K562 (cell line): Measurements from ENCODE around the gene EXT2. TPM values are rescaled to one million over a fixed set of nuclear protein-coding genes. Genes with fewer than 3 reads are reported as not detected.

ENCODE experiments used
- ATAC-seq: fragments of 200-7000 bp; cut with Tn5 transposase; 3 replicates; pipeline ENCODE4 v1.9.1; 2020; ENCODE audit warnings: moderate library complexity
- BruUV-seq: library from RNA; stranded (reverse); fragments of 400-500 nt; replicated peaks from 2 replicates; lab custom pipeline; 2021; lab: Mats Ljungman, UMichigan
- CTCF ChIA-PET: fragments of 300-600 bp; formaldehyde crosslinking; extraction: SDS; loops from one replicate; lab custom pipeline; 2021; ENCODE audit warnings: low intra/inter-chr PET ratio; lab: Yijun Ruan, JAX
- POLR2A ChIA-PET: fragments of 300-600, 350-650 bp; sonication (Branson Sonifier 250); formaldehyde crosslinking; extraction: SDS; loops from one replicate; lab custom pipeline; 2021; ENCODE audit warnings: antibody characterized with exemption, inconsistent platforms; lab: Yijun Ruan, JAX
- DNase-seq, 4 experiments: peaks; one replicate each; pipeline versions ENCODE4 v3.0.0 to v3.0.0-alpha.2; 2011 to 2018; ENCODE audit warnings: low spot score in 3 of 4, mixed read lengths in 3 of 4; ENCODE audit errors: extremely low read depth in 1 of 4
- FAIRE-seq: peaks from 2 replicates; lab custom pipeline; 2011; peaks lifted over from hg19 to GRCh38; lab: Jason Lieb, UNC
- H2AFZ ChIP-seq: 2 replicates; pipeline ENCODE4 v1.6.0; 2011; ENCODE audit warnings: low read depth, low read length, control low read depth, inconsistent platforms
- H3K27ac ChIP-seq: fragments of 200-600 bp; 3 replicates; pipeline ENCODE4 v1.8.0; 2011; ENCODE audit warnings: low read depth, mild to moderate bottlenecking, control low read depth, inconsistent platforms, low read length, moderate library complexity, mixed read lengths; ENCODE audit errors: extremely low read depth
- H3K27me3 ChIP-seq, 2 experiments: fragments of 300-600 bp in 1 of 2; 2 replicates in 1 of 2; 3 replicates in 1 of 2; pipeline versions ENCODE4 v1.6.0 to v1.8.0; 2011; ENCODE audit warnings: inconsistent platforms in 2 of 2, low read length in 2 of 2, mild to moderate bottlenecking in 1 of 2, mixed read lengths in 1 of 2, moderate library complexity in 1 of 2; ENCODE audit not compliant: control insufficient read depth in 2 of 2, insufficient read depth in 2 of 2
- H3K36me3 ChIP-seq: fragments of 300-600 bp; 3 replicates; pipeline ENCODE4 v1.8.0; 2011; ENCODE audit warnings: mild to moderate bottlenecking, low read length, inconsistent platforms; ENCODE audit not compliant: control insufficient read depth, insufficient read depth
- H3K4me1 ChIP-seq, 2 experiments: fragments of 200-600 bp in 1 of 2; replicated peaks in 1 of 2; 2 replicates in 1 of 2; 3 replicates in 1 of 2; pipeline versions ENCODE4 v1.5.1 to v1.8.0; 2011; ENCODE audit warnings: inconsistent platforms in 2 of 2, low read length in 2 of 2, mild to moderate bottlenecking in 1 of 2, mixed read lengths in 1 of 2, moderate library complexity in 1 of 2; ENCODE audit not compliant: control insufficient read depth in 2 of 2, insufficient read depth in 2 of 2
- H3K4me2 ChIP-seq: 2 replicates; pipeline ENCODE4 v1.6.1; 2011; ENCODE audit warnings: low read length, control low read depth, inconsistent platforms, mixed read lengths; ENCODE audit not compliant: insufficient read depth
- H3K4me3 ChIP-seq: fragments of 200-600 bp; sonication (generic), shearing (Covaris generic); 2 replicates; pipeline ENCODE4 v1.5.1; 2016; ENCODE audit warnings: control low read depth, inconsistent platforms
- H3K79me2 ChIP-seq: fragments of 200-600 bp; 3 replicates; pipeline ENCODE4 v1.8.0; 2011; ENCODE audit warnings: low read length, inconsistent platforms; ENCODE audit not compliant: control insufficient read depth, insufficient read depth
- H3K9ac ChIP-seq, 2 experiments: 2 replicates each; pipeline versions ENCODE4 v1.6.0 to v1.6.1; 2011; ENCODE audit warnings: low read depth in 2 of 2, low read length in 2 of 2, control low read depth in 1 of 2, inconsistent platforms in 1 of 2, mild to moderate bottlenecking in 1 of 2, mixed read lengths in 1 of 2; ENCODE audit not compliant: insufficient read depth in 1 of 2
- H3K9me1 ChIP-seq: one replicate; pipeline ENCODE4 v1.6.0; 2011; ENCODE audit warnings: inconsistent platforms, mild to moderate bottlenecking, low read length, moderate library complexity; ENCODE audit not compliant: control insufficient read depth, insufficient read depth
- H3K9me3 ChIP-seq: replicated peaks from 2 replicates; pipeline ENCODE4 v1.5.1; 2011; ENCODE audit warnings: low read depth, low read length, inconsistent platforms; ENCODE audit not compliant: control insufficient read depth, insufficient read depth
- H4K20me1 ChIP-seq: replicated peaks from 2 replicates; pipeline ENCODE4 v1.6.1; 2011; ENCODE audit warnings: low read length, inconsistent platforms, mixed read lengths; ENCODE audit not compliant: control insufficient read depth, insufficient read depth
- CHD7 ChIP-seq: fragments of 200-600 bp; sonication (generic); IDR thresholded peaks from one replicate; pipeline ENCODE4 v1.6.1; 2012; ENCODE audit warnings: mild to moderate bottlenecking, low read depth, low read length, inconsistent platforms
- KDM1A ChIP-seq, 2 experiments: fragments of 450-650 bp; IDR thresholded peaks; 2 replicates each; pipeline ENCODE4 v1.6.1; 2016; ENCODE audit warnings: mild to moderate bottlenecking in 2 of 2
- MLLT1 ChIP-seq, 2 experiments: fragments of 450-650 bp; IDR thresholded peaks; 2 replicates each; pipeline ENCODE4 v1.6.1; 2016
- ZNF551 ChIP-seq: fragments of 250-450 bp; sonication (Bioruptor Pico); IDR thresholded peaks from 2 replicates; pipeline ENCODE4 v1.5.0; 2021; ENCODE audit warnings: mild to moderate bottlenecking, moderate library complexity
- WGBS: fragments of 100-300 bp; shearing (Covaris generic); methylation state at CpG from one replicate; pipeline ENCODE4 v1.1.6; 2016; ENCODE audit warnings: low coverage, mixed read lengths; ENCODE audit not compliant: insufficient coverage; ENCODE audit errors: missing lambda C conversion rate; 5-methylcytosine and 5-hydroxymethylcytosine counted together
- in situ Hi-C: fragments of 300-500 bp; cut with MboI; formaldehyde crosslinking; loops from 4 replicates; pipeline ENCODE4 v1.15.0; 2018; ENCODE audit warnings: inconsistent platforms, mixed read lengths
- intact Hi-C: fragments of 100-400 bp; cut with micrococcal nuclease; formaldehyde crosslinking; loops from 2 replicates; pipeline ENCODE4 v1.14.2; 2022
- polyA plus RNA-seq, 8 experiments: library from polyadenylated mRNA; depleted of rRNA in 4 of 8; stranded (reverse) in 5 of 8; unstranded in 3 of 8; fragments of >200 nt; fragmentation: Nextera tagmentation in 2 of 8; fragmentation: Illumina TruSeq in 1 of 8; extraction: Ambion mirVana in 2 of 8; extraction: Trizol in 1 of 8; gene quantifications; 2 replicates each; pipeline versions ENCODE4 v1.2.1 to v1.2.3, GENCODE V29; 2011 to 2014; ENCODE audit warnings: inconsistent platforms in 1 of 8, missing spikeins in 1 of 8
- total RNA-seq, 7 experiments: library from RNA; depleted of rRNA in 6 of 7; stranded (reverse); fragments of >200 nt in 6 of 7; fragmentation: Illumina TruSeq in 2 of 7; extraction: Trizol in 2 of 7; gene quantifications; 2 replicates each; pipeline versions ENCODE4 v1.2.1 to v1.2.3, GENCODE V29; 2011 to 2021; ENCODE audit warnings: low replicate concordance in 1 of 7
- TF ChIP-seq, protein P1 (sequence below), 2 experiments: fragments of 250-450 bp in 1 of 2; fragments of 450-650 bp in 1 of 2; sonication (Bioruptor Pico) in 1 of 2; IDR thresholded peaks; 2 replicates each; pipeline versions ENCODE4 v1.6.1 to v1.8.0; 2016 to 2021; ENCODE audit warnings: mild to moderate bottlenecking in 2 of 2, moderate library complexity in 2 of 2, missing compliant biosample characterization in 1 of 2, missing genetic modification characterization in 1 of 2

Gene EXT2
- total and polyA plus RNA-seq, 9 of the 15 experiments (the other 6 are each of a cell fraction or from before 2014, with no cell fraction given): 7.5 to 52.1 (median 38.1) TPM

- Histone ChIP-seq H3K9me3 (no peaks in the 10 kb centered on the region), H3K27ac (no peak overlapping the region), H3K36me3 (no peaks in the 10 kb centered on the region), H3K79me2 (no peaks in the 10 kb centered on the region), H4K20me1 (peaks cover 10% of the 10 kb centered on the region; the same call in 1 of the 2 replicates), H3K9me1 (no peaks in the 10 kb centered on the region), H2AFZ (no peak overlapping the region), H3K9ac (peak overlapping the region in 1 of 2 experiments; percentile 2; a peak in 1 of 4 replicates), H3K27me3 (no peaks in the 10 kb centered on the region), H3K4me1 (peaks cover 53 to 79% of the 10 kb centered on the region in 2 experiments), H3K4me2 (no peak overlapping the region; the same call in 1 of the 2 replicates), H3K4me3 (no peak overlapping the region)
- no TSS peak for BruUV-seq
- intact Hi-C loops: no loop called here
- DNase-seq (peak in 2 of 4 experiments; percentile 47 to 49), ATAC-seq (no peak), FAIRE-seq (peak; percentile 37)
- CTCF ChIA-PET: no interaction called here
- POLR2A ChIA-PET: interaction anchor here (0.9 kb wide), 1 partner anchor 10 kb away, joined by 4 read pairs; no protein-coding TSS in a partner anchor
- 34% methylated on average over 8 of the region's 8 CpGs for WGBS
- in situ Hi-C loops: no loop called here
- TF ChIP-seq CHD7: no peak
- no peak for TF ChIP-seq ZNF551 (CRISPR knock-in tag)
- TF ChIP-seq MLLT1 (IDR thresholded peaks at IDR 0.05): no peak
- TF ChIP-seq KDM1A (IDR thresholded peaks at IDR 0.05): peak; percentile 58 to 63; a peak in 3 of 4 replicates
- TF ChIP-seq, protein P1, sequence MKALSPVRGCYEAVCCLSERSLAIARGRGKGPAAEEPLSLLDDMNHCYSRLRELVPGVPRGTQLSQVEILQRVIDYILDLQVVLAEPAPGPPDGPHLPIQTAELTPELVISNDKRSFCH (CRISPR knock-in tag; IDR thresholded peaks at IDR 0.05): no peak
- TF ChIP-seq, protein P1 (tag; IDR thresholded peaks at IDR 0.05): no peak
Observed at GRCh38 chr11:44267750-44268613, 172.5 kb downstream of the EXT2 start.
